Small intestine (tissue), 7 donors: ENCODE results near the gene TUBGCP4. TPM values are rescaled to one million over a fixed set of nuclear protein-coding genes. Genes with fewer than 3 reads are reported as not detected.

ENCODE experiments used
- DNase-seq, 2 donors: peaks; one replicate each; pipeline versions ENCODE4 v3.0.0 to v3.0.0-alpha.2; 2013
- FAIRE-seq: peaks from 2 replicates; lab custom pipeline; 2012; peaks lifted over from hg19 to GRCh38; lab: Jason Lieb, UNC
- H3K27ac ChIP-seq, 3 donors: one replicate each; pipeline ENCODE4 v1.5.1; 2013; ENCODE audit warnings: low read length in 2 of 3, mild to moderate bottlenecking in 2 of 3, control low read depth in 1 of 3, inconsistent platforms in 1 of 3, low read depth in 1 of 3, moderate library complexity in 1 of 3
- H3K27me3 ChIP-seq, 3 donors: one replicate each; pipeline ENCODE4 v1.6.1; 2013; ENCODE audit warnings: low read length in 3 of 3, inconsistent platforms in 1 of 3; ENCODE audit not compliant: control insufficient read depth in 3 of 3, insufficient read depth in 3 of 3
- H3K36me3 ChIP-seq, 3 donors: one replicate each; pipeline ENCODE4 v1.6.1; 2013; ENCODE audit warnings: low read length in 3 of 3, inconsistent platforms in 1 of 3, low read depth in 1 of 3, mild to moderate bottlenecking in 1 of 3, moderate library complexity in 1 of 3; ENCODE audit not compliant: control insufficient read depth in 3 of 3, insufficient read depth in 2 of 3
- H3K4me1 ChIP-seq, 3 donors: one replicate each; pipeline ENCODE4 v1.6.1; 2013; ENCODE audit warnings: low read length in 2 of 3, inconsistent platforms in 1 of 3, low read depth in 1 of 3, mild to moderate bottlenecking in 1 of 3, moderate library complexity in 1 of 3; ENCODE audit not compliant: control insufficient read depth in 3 of 3, insufficient read depth in 2 of 3
- H3K4me3 ChIP-seq, 3 donors: one replicate each; pipeline ENCODE4 v1.5.1; 2013; ENCODE audit warnings: low read length in 3 of 3, control low read depth in 1 of 3, inconsistent platforms in 1 of 3, low read depth in 1 of 3, mild to moderate bottlenecking in 1 of 3, moderate library complexity in 1 of 3
- H3K9me3 ChIP-seq, 2 donors: one replicate each; pipeline ENCODE4 v1.6.1; 2013; ENCODE audit warnings: low read depth in 1 of 2, low read length in 1 of 2; ENCODE audit not compliant: control insufficient read depth in 2 of 2, insufficient read depth in 1 of 2
- WGBS, 3 donors: extraction: QIAGEN DNeasy Blood & Tissue Kit; methylation state at CpG; one replicate each; pipeline ENCODE4 v1.1.7; 2013; 5-methylcytosine and 5-hydroxymethylcytosine counted together
- polyA plus RNA-seq, 4 donors: library from polyadenylated mRNA; stranded (reverse) in 3 of 4; unstranded in 1 of 4; fragments of 200-250 nt in 3 of 4; fragments of 120-200 nt in 1 of 4; gene quantifications; one replicate each; pipeline versions ENCODE4 v1.2.1 to v1.2.3, GENCODE V29; 2013
- donor health status: healthy with polysubstance abuse.
- donor health status: control.
- donor health status: control.
- donor health status: Bipolar disorder and iron deficiency.
- donor health status: healthy.

The TUBGCP4 gene
- polyA plus RNA-seq, 4 donors: 3.2 to 16.5 (median 6.1) TPM

DNA sequence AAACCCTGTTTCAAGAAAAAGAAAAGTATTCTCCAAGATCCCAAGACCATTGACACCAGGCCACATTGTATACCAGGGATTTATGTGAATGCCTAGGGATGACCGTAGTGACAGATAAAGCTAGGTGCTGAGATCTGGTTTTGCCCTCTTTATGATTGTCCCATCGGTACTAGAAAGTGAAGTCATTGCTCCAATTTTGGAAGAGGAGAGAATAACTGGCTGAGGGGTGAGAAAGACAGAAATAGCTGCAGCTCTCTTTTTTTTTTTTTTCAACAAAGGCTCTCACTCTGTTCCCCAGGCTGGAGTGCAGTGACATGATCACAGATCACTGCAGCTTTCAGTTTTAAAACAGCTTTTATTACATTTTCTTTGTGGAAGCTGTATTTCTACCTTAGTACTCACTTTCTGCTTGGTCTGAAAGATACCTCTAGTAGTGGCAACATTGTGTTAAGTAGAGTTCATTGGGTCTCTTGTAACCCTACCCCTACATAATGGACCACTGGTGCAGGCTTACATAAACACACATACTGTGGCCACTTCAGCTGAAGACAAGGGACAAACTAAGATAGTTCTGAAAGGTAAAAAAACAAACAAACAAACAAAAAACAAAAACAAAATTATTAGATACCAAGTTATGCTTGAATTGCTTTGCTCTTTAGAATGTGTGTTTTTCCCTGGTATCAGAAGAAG, 18.1 kb upstream of the TUBGCP4 start:
- DNase-seq: no peak
- no peak for FAIRE-seq
- Histone ChIP-seq H3K4me1 (no peaks in the 10 kb centered on the region), H3K36me3 (peaks cover 0 to 14% (median 8%) of the 10 kb centered on the region in 3 donors), H3K9me3 (peaks cover 0 to 4% of the 10 kb centered on the region in 2 donors), H3K27ac (no peak overlapping the region), H3K4me3 (no peak overlapping the region), H3K27me3 (no peaks in the 10 kb centered on the region)
- 84 to 96% (median 94%) methylated on average over 2 of the region's 2 CpGs for WGBS, 3 donors

DNA sequence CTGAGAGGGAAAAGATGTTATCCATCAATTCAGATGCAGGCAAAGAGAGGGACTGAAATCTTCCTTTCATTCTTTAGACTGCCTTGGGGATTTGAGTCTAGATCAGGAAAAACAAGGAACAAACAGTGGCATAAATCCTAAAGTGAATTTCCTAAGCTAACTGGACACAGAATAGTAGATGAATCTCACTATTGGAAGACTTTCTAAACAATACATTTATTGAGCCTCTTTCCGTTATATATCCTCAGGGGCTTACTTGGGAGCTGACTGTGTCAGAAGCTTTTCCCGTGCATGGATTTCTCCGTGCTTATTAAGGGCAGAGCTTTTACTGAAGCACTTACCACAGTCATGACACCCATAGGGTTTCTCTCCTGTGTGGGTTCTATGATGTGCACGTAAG, 10.1 kb upstream of the TUBGCP4 start:
- FAIRE-seq (no peak), DNase-seq (no peak)
- H3K4me1 ChIP-seq: no peaks in the 10 kb centered on the region
- no peak overlapping the region for H3K4me3 ChIP-seq
- H3K27me3 ChIP-seq: no peaks in the 10 kb centered on the region
- peaks cover 5 to 43% of the 10 kb centered on the region in 2 donors for H3K9me3 ChIP-seq
- 83 to 98% (median 85%) methylated on average over 4 of the region's 4 CpGs for WGBS, 3 donors
- no peak overlapping the region for H3K27ac ChIP-seq
- H3K36me3 ChIP-seq: peaks cover 14 to 36% (median 29%) of the 10 kb centered on the region in 3 donors

GRCh38 chr15:43361313-43361903, 9.5 kb upstream of the TUBGCP4 start:
- WGBS, 3 donors: 97 to 98% (median 98%) methylated on average over 7 of the region's 7 CpGs
- H3K4me3 ChIP-seq: no peak overlapping the region
- FAIRE-seq (no peak), DNase-seq (no peak)
- H3K27ac ChIP-seq: no peak overlapping the region
- H3K36me3 ChIP-seq: peaks cover 19 to 42% (median 31%) of the 10 kb centered on the region in 3 donors
- no peaks in the 10 kb centered on the region for H3K4me1 ChIP-seq
- H3K9me3 ChIP-seq: peaks cover 5 to 46% of the 10 kb centered on the region in 2 donors
- no peaks in the 10 kb centered on the region for H3K27me3 ChIP-seq

DNA sequence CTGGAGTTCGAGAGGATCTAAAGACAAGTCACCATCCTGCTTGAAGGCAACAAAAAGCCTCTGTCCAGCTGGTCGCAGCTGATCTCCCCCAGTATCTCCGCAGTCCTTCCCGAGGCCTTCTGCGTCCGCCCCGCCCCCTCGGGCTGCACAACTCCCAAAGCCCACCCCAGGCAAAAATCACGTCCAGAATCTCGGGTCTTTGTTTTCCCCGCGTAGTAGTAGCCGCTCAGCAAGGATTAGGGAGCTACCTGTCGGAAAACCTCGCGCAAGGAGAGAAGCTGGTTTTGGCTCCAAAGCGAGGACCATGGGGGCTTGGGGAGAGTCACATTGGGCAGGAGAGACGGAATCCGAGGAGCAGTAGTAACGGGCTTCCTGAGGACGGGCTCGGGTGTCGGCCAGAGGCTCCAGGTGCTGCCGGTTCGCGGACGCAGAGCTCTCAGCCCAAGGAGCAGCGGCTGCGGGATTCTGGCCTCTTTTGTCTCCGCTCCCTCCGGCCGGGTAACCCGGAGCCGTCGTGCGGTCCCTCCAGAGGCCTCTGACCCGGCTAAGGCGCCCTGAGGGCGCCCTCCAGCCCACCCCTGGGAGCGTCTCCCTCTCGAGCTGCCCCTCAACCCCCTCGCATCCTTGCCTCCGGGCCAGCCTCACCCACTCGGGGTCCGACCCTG, 459 bp upstream of the TUBGCP4 start:
- peaks cover 0 to 21% (median 10%) of the 10 kb centered on the region in 3 donors for H3K4me1 ChIP-seq
- no peak for FAIRE-seq
- peaks cover 0 to 3% of the 10 kb centered on the region in 2 donors for H3K9me3 ChIP-seq
- H3K4me3 ChIP-seq: peak overlapping the region; percentile 73 to 84 (median 80)
- H3K27ac ChIP-seq: peak overlapping the region in 2 of 3 donors; percentile 50 to 68
- peaks cover 4 to 19% (median 9%) of the 10 kb centered on the region in 3 donors for H3K36me3 ChIP-seq
- DNase-seq: no peak
- no peaks in the 10 kb centered on the region for H3K27me3 ChIP-seq
- WGBS, 3 donors: 2 to 3% (median 2%) methylated on average over 41 to 45 of the region's 45 CpGs

GRCh38 chr15:43376017-43376705, 5.3 kb downstream of the TUBGCP4 start:
- 77 to 93% (median 88%) methylated on average over 13 of the region's 13 CpGs for WGBS, 3 donors
- DNase-seq: peak; percentile 23 to 38
- FAIRE-seq: no peak

DNA sequence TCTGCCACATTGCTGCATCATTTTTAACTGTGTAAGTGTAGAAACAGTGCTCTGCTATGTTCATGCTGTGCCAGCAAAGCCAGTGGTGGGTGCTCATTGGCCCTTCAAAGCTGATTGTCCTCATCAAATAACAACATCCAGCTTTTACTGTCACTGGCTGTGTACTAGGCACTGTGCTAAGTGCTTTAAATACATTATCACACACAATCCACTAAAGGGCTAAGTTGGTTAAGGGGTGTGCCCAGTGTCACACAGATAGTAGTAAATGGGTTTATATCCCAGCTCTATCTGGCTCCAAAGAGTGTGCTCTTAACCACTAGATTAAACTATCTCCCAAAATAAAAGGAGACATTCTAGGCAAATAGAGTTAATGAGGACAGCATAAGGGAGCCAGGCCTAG, 7.7 kb downstream of the TUBGCP4 start:
- no peak overlapping the region for H3K4me3 ChIP-seq
- H3K27me3 ChIP-seq: no peaks in the 10 kb centered on the region
- peaks cover 3 to 26% (median 6%) of the 10 kb centered on the region in 3 donors for H3K36me3 ChIP-seq
- no peaks in the 10 kb centered on the region for H3K4me1 ChIP-seq
- no peak overlapping the region for H3K27ac ChIP-seq
- H3K9me3 ChIP-seq: no peaks in the 10 kb centered on the region
- FAIRE-seq: no peak
- DNase-seq: no peak

More at GRCh38 chr15:43376017-43376705, 5.3 kb downstream of the TUBGCP4 start:
- no peaks in the 10 kb centered on the region for H3K27me3 ChIP-seq
- H3K9me3 ChIP-seq: no peaks in the 10 kb centered on the region
- H3K36me3 ChIP-seq: peaks cover 2 to 13% (median 3%) of the 10 kb centered on the region in 3 donors
- peaks cover 0 to 10% (median 0%) of the 10 kb centered on the region in 3 donors for H3K4me1 ChIP-seq
- no peak overlapping the region for H3K4me3 ChIP-seq
- no peak overlapping the region for H3K27ac ChIP-seq

DNA sequence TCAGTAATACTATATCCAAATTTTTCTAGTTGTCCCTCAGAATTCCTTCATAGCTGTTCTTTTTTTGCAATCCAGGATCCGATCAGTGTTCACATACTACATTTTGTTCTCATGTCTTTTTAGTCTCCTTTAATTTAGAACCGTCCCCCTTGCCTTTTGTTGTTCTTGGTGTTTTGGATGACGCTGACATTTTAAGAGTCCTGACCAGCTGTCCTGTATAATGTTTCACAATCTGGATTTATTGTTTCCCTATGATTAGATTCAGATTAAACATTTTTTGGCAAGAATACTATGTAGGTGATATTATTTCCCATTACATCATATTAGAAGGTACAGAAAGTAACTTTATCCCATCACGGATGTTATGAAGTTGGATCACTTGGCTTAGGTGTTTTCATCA, 11.4 kb downstream of the TUBGCP4 start:
- 93 to 94% (median 94%) methylated on average over 4 of the region's 4 CpGs for WGBS, 3 donors
- Histone ChIP-seq H3K4me1 (no peaks in the 10 kb centered on the region), H3K36me3 (peaks cover 5 to 33% (median 11%) of the 10 kb centered on the region in 3 donors), H3K27ac (no peak overlapping the region), H3K27me3 (no peaks in the 10 kb centered on the region), H3K4me3 (no peak overlapping the region), H3K9me3 (no peaks in the 10 kb centered on the region)
- no peak for FAIRE-seq
- DNase-seq: no peak

- no peaks in the 10 kb centered on the region for H3K27me3 ChIP-seq
- WGBS, 3 donors: 74% methylated on average over 2 of the region's 2 CpGs
- no peak overlapping the region for H3K4me3 ChIP-seq
- no peaks in the 10 kb centered on the region for H3K9me3 ChIP-seq
- no peaks in the 10 kb centered on the region for H3K4me1 ChIP-seq
- no peak for FAIRE-seq
- no peak for DNase-seq
- H3K36me3 ChIP-seq: peaks cover 10 to 39% (median 11%) of the 10 kb centered on the region in 3 donors
- no peak overlapping the region for H3K27ac ChIP-seq
These were observed 12.2 kb downstream of the TUBGCP4 start for GRCh38 chr15:43383070-43383469.
